ENCODE data around the gene COQ10B.
"Not testable (repeated sequence)": the region's sequence is repeated elsewhere in the genome, so short reads cannot be mapped to it uniquely, and the experiment has no call there.

COQ10B gene

DNA sequence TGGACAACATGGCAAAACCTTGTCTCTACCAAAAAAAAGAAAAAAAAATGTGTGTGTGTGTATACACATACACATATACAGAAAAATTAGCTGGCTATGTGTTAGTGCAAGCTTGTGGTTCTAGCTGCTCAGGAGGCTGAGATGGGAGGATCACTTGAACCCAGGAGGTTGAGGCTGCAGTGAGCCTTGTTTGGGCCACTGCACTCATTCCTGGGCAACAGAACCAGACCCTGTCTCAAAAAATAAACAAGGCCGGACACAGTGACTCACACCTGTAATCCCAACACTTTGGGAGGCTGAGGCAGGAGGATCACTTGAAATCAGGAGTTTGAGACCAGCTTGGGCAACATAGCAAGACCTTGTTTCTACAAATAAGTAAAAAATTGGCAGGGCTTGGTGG lies 2.1 kb downstream of the COQ10B start:
- H3K36me3 ChIP-seq (ENCODE audit: control insufficient read depth, insufficient read depth, low read length), result peaks cover 3% of the 10 kb centered on the region
- peaks cover 7% of the 10 kb centered on the region for H3K4me1 ChIP-seq (ENCODE audit: control insufficient read depth, insufficient read depth, low read length)
- H3K27me3 ChIP-seq (ENCODE audit: control insufficient read depth, insufficient read depth, low read length), result no peaks in the 10 kb centered on the region
- H3K27ac ChIP-seq (ENCODE audit: low read depth, low read length), result no peak overlapping the region
- no peak overlapping the region for H3K4me3 ChIP-seq (ENCODE audit: low read length)
- no peak overlapping the region for H3K9ac ChIP-seq (ENCODE audit: low read length)

DNA sequence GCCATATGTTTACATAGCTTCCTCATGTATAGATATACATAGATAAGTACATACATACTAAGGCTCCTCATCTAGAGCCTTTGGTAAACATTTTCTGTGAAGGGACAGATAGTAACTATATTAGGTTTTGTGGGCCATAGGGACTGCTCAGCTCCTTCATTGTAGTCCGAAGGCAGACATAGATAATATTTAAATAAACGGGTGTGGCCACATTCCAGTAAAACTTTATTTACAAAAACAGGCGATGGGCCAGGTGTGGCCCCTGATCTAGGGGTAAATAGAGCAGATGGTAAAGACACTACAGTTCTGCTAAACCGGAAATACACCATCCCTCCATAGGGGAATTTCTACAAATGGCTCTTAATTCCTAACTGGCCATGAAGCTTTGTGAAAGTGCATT lies 7.3 kb downstream of the COQ10B start:
- Histone ChIP-seq H3K9ac (ENCODE audit: low read length) (no peak overlapping the region), H3K36me3 (ENCODE audit: control insufficient read depth, insufficient read depth, low read length) (peaks cover 7% of the 10 kb centered on the region), H3K27ac (ENCODE audit: low read depth, low read length) (no peak overlapping the region), H3K27me3 (ENCODE audit: control insufficient read depth, insufficient read depth, low read length) (no peaks in the 10 kb centered on the region), H3K4me3 (ENCODE audit: low read length) (no peak overlapping the region), H3K4me1 (ENCODE audit: control insufficient read depth, insufficient read depth, low read length) (no peaks in the 10 kb centered on the region)

DNA sequence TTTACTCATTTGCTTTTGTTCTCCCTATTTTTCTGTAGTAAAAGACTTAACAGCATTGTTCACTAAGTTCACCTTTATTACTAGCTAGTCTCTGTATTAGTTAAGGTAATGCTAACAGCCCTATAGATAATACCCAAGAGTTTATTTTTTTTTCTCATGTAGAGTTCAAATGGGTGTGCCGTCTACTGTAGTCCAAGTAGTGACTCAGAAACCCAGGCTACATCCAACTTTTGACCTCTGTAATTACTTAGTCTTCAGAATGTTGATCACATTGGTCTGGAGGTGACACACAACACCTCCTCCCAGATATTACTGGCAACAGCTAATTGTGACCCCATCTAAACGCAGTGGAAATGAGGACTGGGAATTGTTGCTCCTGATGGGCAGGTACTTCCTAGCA lies 7.7 kb downstream of the COQ10B start:
- H3K36me3 ChIP-seq (ENCODE audit: control insufficient read depth, insufficient read depth, low read length), result peaks cover 9% of the 10 kb centered on the region
- no peak overlapping the region for H3K27ac ChIP-seq (ENCODE audit: low read depth, low read length)
- no peaks in the 10 kb centered on the region for H3K27me3 ChIP-seq (ENCODE audit: control insufficient read depth, insufficient read depth, low read length)
- no peaks in the 10 kb centered on the region for H3K4me1 ChIP-seq (ENCODE audit: control insufficient read depth, insufficient read depth, low read length)
- H3K9ac ChIP-seq (ENCODE audit: low read length), result no peak overlapping the region
- H3K4me3 ChIP-seq (ENCODE audit: low read length), result no peak overlapping the region

DNA sequence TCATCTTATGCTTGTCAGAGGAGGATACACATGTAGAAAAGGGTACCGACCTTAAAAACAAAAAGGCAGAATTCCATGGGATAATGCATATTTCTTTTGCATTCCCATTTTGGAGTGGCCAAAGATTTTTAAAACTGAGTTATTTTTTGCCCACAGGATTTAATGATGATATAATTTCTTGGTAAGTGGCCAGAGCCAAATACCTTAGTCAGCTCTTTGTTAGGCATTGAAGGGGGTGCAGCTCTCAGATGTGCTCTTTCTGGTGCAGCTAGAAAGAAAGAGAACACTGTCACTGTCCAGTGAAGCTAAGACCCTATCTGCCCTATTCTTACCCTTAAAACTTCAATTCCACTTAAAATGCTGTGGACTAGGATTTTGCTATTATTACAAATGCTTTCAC lies 10.8 kb downstream of the COQ10B start:
- peaks cover 9% of the 10 kb centered on the region for H3K36me3 ChIP-seq (ENCODE audit: control insufficient read depth, insufficient read depth, low read length)
- H3K27me3 ChIP-seq (ENCODE audit: control insufficient read depth, insufficient read depth, low read length), result no peaks in the 10 kb centered on the region
- no peak overlapping the region for H3K4me3 ChIP-seq (ENCODE audit: low read length)
- no peak overlapping the region for H3K9ac ChIP-seq (ENCODE audit: low read length)
- no peaks in the 10 kb centered on the region for H3K4me1 ChIP-seq (ENCODE audit: control insufficient read depth, insufficient read depth, low read length)
- no peak overlapping the region for H3K27ac ChIP-seq (ENCODE audit: low read depth, low read length)

DNA sequence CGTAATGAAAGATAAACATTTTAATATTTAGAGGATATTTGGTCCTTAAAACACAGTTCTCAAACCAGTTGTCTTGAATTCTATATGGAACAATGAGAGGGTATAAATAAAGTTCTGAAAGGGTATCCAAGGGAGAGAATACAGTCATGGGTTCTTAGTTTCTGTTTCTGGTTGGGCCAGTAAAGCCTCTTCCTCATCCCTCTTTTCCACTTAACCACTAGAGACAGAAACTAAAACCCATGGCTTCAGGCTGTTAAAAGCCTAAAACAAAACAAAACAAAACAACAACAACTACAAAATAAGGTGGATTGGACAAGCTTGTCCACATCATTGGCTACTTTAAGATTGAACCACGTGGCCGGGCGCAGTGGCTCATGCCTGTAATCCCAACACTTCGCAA lies 18.8 kb downstream of the COQ10B start:
- Histone ChIP-seq H3K27me3 (ENCODE audit: control insufficient read depth, insufficient read depth, low read length) (no peaks in the 10 kb centered on the region), H3K27ac (ENCODE audit: low read depth, low read length) (no peak overlapping the region), H3K4me1 (ENCODE audit: control insufficient read depth, insufficient read depth, low read length) (no peaks in the 10 kb centered on the region), H3K4me3 (ENCODE audit: low read length) (no peak overlapping the region), H3K36me3 (ENCODE audit: control insufficient read depth, insufficient read depth, low read length) (peaks cover 12% of the 10 kb centered on the region), H3K9ac (ENCODE audit: low read length) (no peak overlapping the region)

DNA sequence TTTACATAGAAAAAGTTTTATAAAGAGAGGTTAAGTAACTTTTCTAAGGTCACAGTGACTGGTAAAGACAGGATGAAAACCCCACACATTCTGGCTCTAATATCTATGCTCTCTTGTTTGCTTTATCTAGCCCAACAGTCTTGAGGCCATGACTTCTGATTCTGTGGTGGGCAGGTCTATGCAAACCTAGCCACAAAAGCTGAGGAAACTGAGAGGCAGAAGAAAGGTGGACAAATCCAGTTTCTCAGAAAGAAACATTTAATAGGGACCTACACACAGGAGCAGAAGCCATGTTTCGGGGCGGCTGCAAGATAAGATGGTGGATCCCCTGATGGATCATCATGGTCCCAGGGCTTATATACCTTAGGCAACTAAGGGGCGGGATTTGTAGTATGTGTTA lies 24.4 kb downstream of the COQ10B start:
- Histone ChIP-seq H3K36me3 (ENCODE audit: control insufficient read depth, insufficient read depth, low read length) (peaks cover 17% of the 10 kb centered on the region), H3K27me3 (ENCODE audit: control insufficient read depth, insufficient read depth, low read length) (no peaks in the 10 kb centered on the region), H3K27ac (ENCODE audit: low read depth, low read length) (no peak overlapping the region)

DNA sequence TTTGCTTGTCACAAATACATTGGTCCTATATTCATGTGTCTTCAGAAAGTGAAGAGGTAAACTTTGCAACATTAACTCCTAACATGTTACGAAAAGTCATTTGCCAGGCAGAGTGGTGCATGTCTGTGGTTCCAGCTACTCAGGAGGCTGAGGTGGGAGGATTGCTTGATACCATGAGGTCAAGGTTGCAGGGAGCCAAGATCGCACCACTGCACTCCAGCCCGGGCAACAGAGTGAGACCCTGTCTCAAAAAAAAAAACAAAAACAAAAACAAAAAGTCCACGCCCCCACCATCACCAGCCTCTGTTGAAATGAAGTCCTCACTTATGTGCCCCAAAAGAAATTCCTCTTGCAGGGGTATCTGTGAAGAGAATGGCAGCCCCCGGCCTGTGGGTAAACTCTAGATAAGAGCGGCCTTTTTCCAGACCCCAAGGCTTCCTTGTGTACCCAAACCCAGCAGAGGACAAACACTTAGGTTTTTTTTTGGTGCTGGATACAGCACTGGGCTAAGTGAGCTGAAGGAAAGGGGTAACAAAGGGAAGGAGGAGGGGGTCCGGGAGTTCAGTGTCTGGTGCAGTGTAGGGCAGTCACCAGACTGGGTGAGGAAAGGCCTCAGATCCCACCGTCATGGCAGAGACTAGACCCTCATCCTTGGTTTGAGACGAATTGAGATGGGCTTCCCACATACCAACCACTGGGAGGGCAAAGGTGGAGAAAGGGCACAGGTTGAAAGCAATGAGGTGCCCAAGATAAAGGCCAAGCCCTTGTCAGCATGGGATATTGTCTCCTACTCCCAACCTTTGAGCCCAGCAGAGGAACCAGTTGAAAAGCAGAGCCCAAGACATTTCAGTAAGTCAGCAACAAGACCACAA lies 27.0 kb downstream of the COQ10B start:
- peaks cover 12% of the 10 kb centered on the region for H3K36me3 ChIP-seq (ENCODE audit: control insufficient read depth, insufficient read depth, low read length)
- H3K4me3 ChIP-seq (ENCODE audit: low read length), result no peak overlapping the region
- no peaks in the 10 kb centered on the region for H3K4me1 ChIP-seq (ENCODE audit: control insufficient read depth, insufficient read depth, low read length)
- H3K27ac ChIP-seq (ENCODE audit: low read depth, low read length), result no peak overlapping the region
- no peak overlapping the region for H3K9ac ChIP-seq (ENCODE audit: low read length)
- no peaks in the 10 kb centered on the region for H3K27me3 ChIP-seq (ENCODE audit: control insufficient read depth, insufficient read depth, low read length)

More for the DNA sequence above, 24.4 kb downstream of the COQ10B start:
- Histone ChIP-seq H3K4me1 (ENCODE audit: control insufficient read depth, insufficient read depth, low read length) (no peaks in the 10 kb centered on the region), H3K9ac (ENCODE audit: low read length) (no peak overlapping the region), H3K4me3 (ENCODE audit: low read length) (no peak overlapping the region)

DNA sequence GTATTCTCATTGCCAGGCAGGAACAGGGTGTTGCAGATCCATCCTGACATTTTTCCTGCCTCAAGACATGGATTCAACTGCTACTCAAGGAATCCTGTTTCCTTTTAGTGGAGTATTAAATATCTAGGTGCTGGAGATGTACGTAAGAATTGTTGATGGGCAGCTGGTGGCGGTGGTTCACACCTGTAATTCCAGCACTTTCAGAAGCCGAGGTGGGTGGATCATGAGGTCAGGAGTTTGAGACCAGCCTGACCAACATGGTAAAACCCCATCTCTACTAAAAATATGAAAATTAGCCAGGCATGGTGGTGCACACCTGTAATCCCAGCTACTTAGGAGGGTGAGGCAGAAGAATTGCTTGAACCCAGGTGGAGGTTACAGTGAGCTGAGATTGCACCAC lies 30.9 kb downstream of the COQ10B start:
- H3K36me3 ChIP-seq (ENCODE audit: control insufficient read depth, insufficient read depth, low read length); H3K27me3 ChIP-seq (ENCODE audit: control insufficient read depth, insufficient read depth, low read length); H3K9ac ChIP-seq (ENCODE audit: low read length); H3K4me3 ChIP-seq (ENCODE audit: low read length); H3K4me1 ChIP-seq (ENCODE audit: control insufficient read depth, insufficient read depth, low read length); H3K27ac ChIP-seq (ENCODE audit: low read depth, low read length): not testable (repeated sequence)

DNA sequence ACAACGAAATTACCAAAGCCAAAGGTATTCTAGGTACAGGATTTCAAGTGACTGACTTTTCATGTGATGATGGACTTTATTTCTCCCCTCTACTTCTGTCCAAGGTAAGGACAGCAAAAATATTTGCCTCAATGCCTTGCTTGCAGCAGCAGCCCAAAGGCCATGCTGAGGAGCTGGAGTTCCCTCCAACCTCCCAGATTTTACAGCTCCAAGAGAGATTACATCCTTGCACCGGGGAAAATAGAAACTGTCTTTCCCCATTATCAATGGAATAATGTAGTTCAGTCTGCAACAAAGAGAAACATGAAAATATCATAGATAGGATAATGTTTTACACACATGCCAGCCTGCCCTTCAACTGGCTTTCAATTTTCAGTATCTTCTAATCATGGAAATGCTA lies 32.8 kb downstream of the COQ10B start:
- no peaks in the 10 kb centered on the region for H3K4me1 ChIP-seq (ENCODE audit: control insufficient read depth, insufficient read depth, low read length)
- no peak overlapping the region for H3K4me3 ChIP-seq (ENCODE audit: low read length)
- H3K36me3 ChIP-seq (ENCODE audit: control insufficient read depth, insufficient read depth, low read length), result peaks cover 18% of the 10 kb centered on the region
- H3K27me3 ChIP-seq (ENCODE audit: control insufficient read depth, insufficient read depth, low read length), result no peaks in the 10 kb centered on the region
- no peak overlapping the region for H3K9ac ChIP-seq (ENCODE audit: low read length)
- no peak overlapping the region for H3K27ac ChIP-seq (ENCODE audit: low read depth, low read length)

DNA sequence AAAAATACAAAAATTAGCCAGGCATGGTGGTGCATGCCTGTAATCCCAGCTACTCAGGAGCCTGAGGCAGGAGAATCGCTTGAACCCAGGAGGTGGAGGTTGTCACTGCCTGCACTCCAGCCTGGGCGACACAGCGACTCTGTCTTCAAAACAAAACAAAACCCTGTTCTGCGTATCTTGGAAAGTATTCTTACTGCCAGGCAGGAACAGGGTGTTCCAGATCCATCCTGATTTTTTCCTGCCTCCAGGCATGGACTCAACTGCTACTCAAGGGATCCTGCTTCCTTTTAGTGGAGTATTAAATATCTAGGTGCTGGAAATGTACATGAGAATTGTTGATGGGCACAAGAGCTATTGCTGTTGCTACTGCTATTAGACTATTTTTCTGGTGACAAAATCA lies 34.0 kb downstream of the COQ10B start:
- Histone ChIP-seq H3K27ac (ENCODE audit: low read depth, low read length) (no peak overlapping the region), H3K36me3 (ENCODE audit: control insufficient read depth, insufficient read depth, low read length) (peaks cover 25% of the 10 kb centered on the region), H3K4me1 (ENCODE audit: control insufficient read depth, insufficient read depth, low read length) (no peaks in the 10 kb centered on the region)

DNA sequence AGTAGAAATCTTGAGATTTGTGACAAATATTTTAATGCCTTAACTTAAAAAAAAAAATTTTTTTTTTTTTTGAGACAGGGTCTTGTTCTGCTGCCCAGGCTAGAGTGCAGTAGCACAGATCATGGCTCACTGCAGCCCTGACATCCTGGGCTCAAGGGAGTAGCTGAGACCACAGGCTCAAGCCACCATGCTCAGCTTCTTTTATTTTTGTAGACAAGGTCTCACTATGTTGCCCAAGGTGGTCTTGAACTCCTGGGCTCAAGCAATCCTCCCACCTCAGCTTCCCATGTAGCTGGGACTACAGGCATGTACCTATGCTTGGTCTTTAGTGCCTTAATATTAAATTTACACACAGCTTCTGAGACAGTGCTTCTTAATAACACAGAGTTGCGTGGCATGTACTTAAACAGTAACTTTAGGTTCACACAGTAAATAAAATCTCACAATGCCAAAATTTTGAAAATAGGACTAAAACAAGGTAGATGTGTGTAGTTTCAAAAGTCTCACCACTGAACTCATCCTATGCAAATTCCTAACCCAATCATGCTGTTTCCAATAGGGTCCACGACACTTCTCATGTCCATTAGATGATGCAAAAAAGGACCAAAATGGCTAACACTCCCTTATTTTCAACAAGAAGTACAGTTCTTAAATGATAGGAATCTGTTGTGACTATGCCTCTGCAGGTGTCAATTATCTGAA lies 42.2 kb downstream of the COQ10B start:
- H3K27ac ChIP-seq (ENCODE audit: low read depth, low read length), result no peak overlapping the region
- no peak overlapping the region for H3K9ac ChIP-seq (ENCODE audit: low read length)
- peaks cover 7% of the 10 kb centered on the region for H3K4me1 ChIP-seq (ENCODE audit: control insufficient read depth, insufficient read depth, low read length)
- no peaks in the 10 kb centered on the region for H3K27me3 ChIP-seq (ENCODE audit: control insufficient read depth, insufficient read depth, low read length)
- peaks cover 20% of the 10 kb centered on the region for H3K36me3 ChIP-seq (ENCODE audit: control insufficient read depth, insufficient read depth, low read length)
- no peak overlapping the region for H3K4me3 ChIP-seq (ENCODE audit: low read length)

More for the DNA sequence above, 34.0 kb downstream of the COQ10B start:
- Histone ChIP-seq H3K27me3 (ENCODE audit: control insufficient read depth, insufficient read depth, low read length) (no peaks in the 10 kb centered on the region), H3K4me3 (ENCODE audit: low read length) (no peak overlapping the region), H3K9ac (ENCODE audit: low read length) (no peak overlapping the region)

DNA sequence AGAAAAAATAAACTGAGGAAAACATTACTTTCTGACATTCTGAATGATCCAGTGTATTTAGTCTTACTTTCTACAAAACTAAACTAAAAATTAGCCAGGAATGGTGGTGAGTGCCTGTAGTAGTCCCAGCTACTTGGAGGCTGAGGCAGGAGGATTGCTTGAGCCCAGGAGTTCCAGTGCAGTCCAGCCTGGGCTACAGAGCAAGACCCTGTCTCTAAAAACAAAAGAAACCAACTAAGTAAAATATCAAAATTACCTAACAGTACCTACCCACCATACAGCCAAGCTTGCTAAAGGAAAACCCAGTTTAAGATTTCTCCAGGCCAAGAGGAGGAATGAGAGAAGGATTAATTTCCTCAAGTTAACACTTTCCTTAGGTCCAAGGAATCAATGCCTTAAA lies 43.3 kb downstream of the COQ10B start:
- Histone ChIP-seq H3K4me1 (ENCODE audit: control insufficient read depth, insufficient read depth, low read length) (peaks cover 7% of the 10 kb centered on the region), H3K27ac (ENCODE audit: low read depth, low read length) (no peak overlapping the region), H3K4me3 (ENCODE audit: low read length) (no peak overlapping the region), H3K36me3 (ENCODE audit: control insufficient read depth, insufficient read depth, low read length) (peaks cover 15% of the 10 kb centered on the region), H3K27me3 (ENCODE audit: control insufficient read depth, insufficient read depth, low read length) (no peaks in the 10 kb centered on the region), H3K9ac (ENCODE audit: low read length) (no peak overlapping the region)

DNA sequence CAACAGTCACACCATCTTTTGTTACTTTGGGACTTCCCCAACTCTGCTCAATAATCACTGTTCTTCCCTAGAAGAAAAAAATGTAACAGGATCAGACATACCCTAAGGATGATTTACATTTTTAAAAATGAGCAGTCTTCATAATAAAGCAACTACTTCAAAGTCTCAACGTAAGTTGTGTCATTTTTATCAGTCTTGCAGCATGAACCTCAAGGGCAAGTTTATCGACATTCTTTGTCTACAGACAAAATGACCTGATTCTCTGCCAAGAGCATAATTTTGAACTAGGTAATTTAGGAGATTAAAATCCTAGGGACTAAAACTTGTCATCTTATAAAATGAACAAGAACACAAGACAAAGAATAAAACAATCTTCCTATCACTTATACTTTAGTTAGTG lies 44.0 kb downstream of the COQ10B start:
- H3K27ac ChIP-seq (ENCODE audit: low read depth, low read length), result no peak overlapping the region
- H3K36me3 ChIP-seq (ENCODE audit: control insufficient read depth, insufficient read depth, low read length), result peaks cover 13% of the 10 kb centered on the region
- no peak overlapping the region for H3K9ac ChIP-seq (ENCODE audit: low read length)
- no peak overlapping the region for H3K4me3 ChIP-seq (ENCODE audit: low read length)
- no peaks in the 10 kb centered on the region for H3K27me3 ChIP-seq (ENCODE audit: control insufficient read depth, insufficient read depth, low read length)
- H3K4me1 ChIP-seq (ENCODE audit: control insufficient read depth, insufficient read depth, low read length), result peaks cover 8% of the 10 kb centered on the region

Data from rectal smooth muscle tissue (tissue), 1 donor.